ENCODE results near the gene SEL1L. TPM values are rescaled to one million over a fixed set of nuclear protein-coding genes. Genes with fewer than 3 reads are reported as not detected.

The SEL1L gene
- total and polyA plus RNA-seq, 2 experiments from 2014 or later: 20.6 to 22.6 TPM

GRCh38 chr14:81509321-81509720, 24.3 kb downstream of the SEL1L start:
- H3K27me3 ChIP-seq (ENCODE audit: insufficient read depth): no peaks in the 10 kb centered on the region
- Mint-ChIP-seq H3K27ac (no peak overlapping the region), H3K9me3 (no peaks in the 10 kb centered on the region), H3K27me3 (ENCODE audit: insufficient read depth, low read depth, poor library complexity) (no peaks in the 10 kb centered on the region), H3K4me3 (no peak overlapping the region), H3K36me3 (ENCODE audit: low read depth) (peaks cover 27% of the 10 kb centered on the region), H3K4me1 (peaks cover 16% of the 10 kb centered on the region)
- no peaks in the 10 kb centered on the region for H3K36me3 ChIP-seq (ENCODE audit: insufficient read depth)
- H3K9me2 ChIP-seq (ENCODE audit: insufficient read depth): no peaks in the 10 kb centered on the region
- no peak overlapping the region for H3K4me2 ChIP-seq
- no peaks in the 10 kb centered on the region for H4K20me1 ChIP-seq (replicated peaks; ENCODE audit: insufficient read depth)
- H2AFZ ChIP-seq: no peak overlapping the region
- H3K27ac ChIP-seq (ENCODE audit: low read depth): no peak overlapping the region
- DNase-seq (ENCODE audit: low spot score) (no peak), ATAC-seq (no peak)
- H3K4me1 ChIP-seq (ENCODE audit: insufficient read depth): no peaks in the 10 kb centered on the region; the same call in 1 of the 2 replicates
- no peaks in the 10 kb centered on the region for H3F3A ChIP-seq (replicated peaks; ENCODE audit: low read depth)
- H3K79me2 ChIP-seq (replicated peaks; ENCODE audit: insufficient read depth): no peaks in the 10 kb centered on the region
- no peak overlapping the region for H3K4me3 ChIP-seq
- TF ChIP-seq CREB1 (CRISPR knock-in tag; IDR thresholded peaks at IDR 0.05; ENCODE audit: low read depth) (no peak), JUNB (IDR thresholded peaks at IDR 0.05; ENCODE audit: unreplicated experiment) (no peak), ZNF114 (CRISPR knock-in tag; IDR thresholded peaks at IDR 0.05) (no peak), POLR2AphosphoS5 (IDR thresholded peaks at IDR 0.05; ENCODE audit: low read depth) (no peak), ETS1 (IDR thresholded peaks at IDR 0.05) (no peak), EZH2phosphoT487 (IDR thresholded peaks at IDR 0.05; ENCODE audit: unreplicated experiment) (no peak), STAT1 (IDR thresholded peaks at IDR 0.05; ENCODE audit: unreplicated experiment) (no peak), ZNF331 (CRISPR knock-in tag; IDR thresholded peaks at IDR 0.05; ENCODE audit: low read depth) (no peak), NANOG (IDR thresholded peaks at IDR 0.05; ENCODE audit: borderline replicate concordance) (no peak)
- TF ChIP-seq, protein P1, sequence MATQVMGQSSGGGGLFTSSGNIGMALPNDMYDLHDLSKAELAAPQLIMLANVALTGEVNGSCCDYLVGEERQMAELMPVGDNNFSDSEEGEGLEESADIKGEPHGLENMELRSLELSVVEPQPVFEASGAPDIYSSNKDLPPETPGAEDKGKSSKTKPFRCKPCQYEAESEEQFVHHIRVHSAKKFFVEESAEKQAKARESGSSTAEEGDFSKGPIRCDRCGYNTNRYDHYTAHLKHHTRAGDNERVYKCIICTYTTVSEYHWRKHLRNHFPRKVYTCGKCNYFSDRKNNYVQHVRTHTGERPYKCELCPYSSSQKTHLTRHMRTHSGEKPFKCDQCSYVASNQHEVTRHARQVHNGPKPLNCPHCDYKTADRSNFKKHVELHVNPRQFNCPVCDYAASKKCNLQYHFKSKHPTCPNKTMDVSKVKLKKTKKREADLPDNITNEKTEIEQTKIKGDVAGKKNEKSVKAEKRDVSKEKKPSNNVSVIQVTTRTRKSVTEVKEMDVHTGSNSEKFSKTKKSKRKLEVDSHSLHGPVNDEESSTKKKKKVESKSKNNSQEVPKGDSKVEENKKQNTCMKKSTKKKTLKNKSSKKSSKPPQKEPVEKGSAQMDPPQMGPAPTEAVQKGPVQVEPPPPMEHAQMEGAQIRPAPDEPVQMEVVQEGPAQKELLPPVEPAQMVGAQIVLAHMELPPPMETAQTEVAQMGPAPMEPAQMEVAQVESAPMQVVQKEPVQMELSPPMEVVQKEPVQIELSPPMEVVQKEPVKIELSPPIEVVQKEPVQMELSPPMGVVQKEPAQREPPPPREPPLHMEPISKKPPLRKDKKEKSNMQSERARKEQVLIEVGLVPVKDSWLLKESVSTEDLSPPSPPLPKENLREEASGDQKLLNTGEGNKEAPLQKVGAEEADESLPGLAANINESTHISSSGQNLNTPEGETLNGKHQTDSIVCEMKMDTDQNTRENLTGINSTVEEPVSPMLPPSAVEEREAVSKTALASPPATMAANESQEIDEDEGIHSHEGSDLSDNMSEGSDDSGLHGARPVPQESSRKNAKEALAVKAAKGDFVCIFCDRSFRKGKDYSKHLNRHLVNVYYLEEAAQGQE (IDR thresholded peaks at IDR 0.05; ENCODE audit: unreplicated experiment): no peak
- TF ChIP-seq, protein P2, sequence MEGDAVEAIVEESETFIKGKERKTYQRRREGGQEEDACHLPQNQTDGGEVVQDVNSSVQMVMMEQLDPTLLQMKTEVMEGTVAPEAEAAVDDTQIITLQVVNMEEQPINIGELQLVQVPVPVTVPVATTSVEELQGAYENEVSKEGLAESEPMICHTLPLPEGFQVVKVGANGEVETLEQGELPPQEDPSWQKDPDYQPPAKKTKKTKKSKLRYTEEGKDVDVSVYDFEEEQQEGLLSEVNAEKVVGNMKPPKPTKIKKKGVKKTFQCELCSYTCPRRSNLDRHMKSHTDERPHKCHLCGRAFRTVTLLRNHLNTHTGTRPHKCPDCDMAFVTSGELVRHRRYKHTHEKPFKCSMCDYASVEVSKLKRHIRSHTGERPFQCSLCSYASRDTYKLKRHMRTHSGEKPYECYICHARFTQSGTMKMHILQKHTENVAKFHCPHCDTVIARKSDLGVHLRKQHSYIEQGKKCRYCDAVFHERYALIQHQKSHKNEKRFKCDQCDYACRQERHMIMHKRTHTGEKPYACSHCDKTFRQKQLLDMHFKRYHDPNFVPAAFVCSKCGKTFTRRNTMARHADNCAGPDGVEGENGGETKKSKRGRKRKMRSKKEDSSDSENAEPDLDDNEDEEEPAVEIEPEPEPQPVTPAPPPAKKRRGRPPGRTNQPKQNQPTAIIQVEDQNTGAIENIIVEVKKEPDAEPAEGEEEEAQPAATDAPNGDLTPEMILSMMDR (conservative IDR thresholded peaks at IDR 0.05; ENCODE audit: low read depth in 2 of 2): no peak
